ENCODE results near the gene HLA-DQA1. TPM values are rescaled to one million over a fixed set of nuclear protein-coding genes. Genes with fewer than 3 reads are reported as not detected.
"Not testable (repeated sequence)": the region's sequence is repeated elsewhere in the genome, so short reads cannot be mapped to it uniquely, and the experiment has no call there.

Gene HLA-DQA1
- total RNA-seq, 1 donor from 2014 or later: 111 TPM

DNA sequence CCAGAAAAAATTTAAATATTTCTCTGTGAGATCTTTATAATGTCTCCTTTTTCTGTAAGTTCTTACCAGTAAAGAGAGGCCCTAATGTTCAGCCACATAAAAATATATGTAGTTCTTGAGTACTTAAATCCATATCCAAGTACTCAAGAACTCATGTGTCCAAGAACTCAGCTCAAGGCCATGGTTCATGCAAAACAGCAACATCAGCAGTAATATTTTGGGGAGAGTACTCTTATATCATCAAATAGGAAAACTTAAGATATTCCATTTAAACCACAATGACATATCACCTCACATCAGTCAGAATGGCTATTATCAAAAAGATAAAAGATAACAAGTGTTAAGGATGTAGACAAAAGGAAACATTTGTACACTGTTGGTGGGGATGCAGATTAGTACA lies 32.7 kb downstream of the HLA-DQA1 start:
- intact Hi-C loops (cut with DNase I): loop anchor here (10.0 kb wide), 1 partner anchor 95 kb away; the partner anchor contains the start of gene HLA-DQB2
- Histone ChIP-seq H3K9me3 (no peaks in the 10 kb centered on the region), H3K4me1 (no peaks in the 10 kb centered on the region), H3K27me3 (no peaks in the 10 kb centered on the region), H3K4me3 (no peak overlapping the region), H3K27ac (no peak overlapping the region), H3K36me3 (no peaks in the 10 kb centered on the region)
- no peak for DNase-seq
- TF ChIP-seq, protein P1, sequence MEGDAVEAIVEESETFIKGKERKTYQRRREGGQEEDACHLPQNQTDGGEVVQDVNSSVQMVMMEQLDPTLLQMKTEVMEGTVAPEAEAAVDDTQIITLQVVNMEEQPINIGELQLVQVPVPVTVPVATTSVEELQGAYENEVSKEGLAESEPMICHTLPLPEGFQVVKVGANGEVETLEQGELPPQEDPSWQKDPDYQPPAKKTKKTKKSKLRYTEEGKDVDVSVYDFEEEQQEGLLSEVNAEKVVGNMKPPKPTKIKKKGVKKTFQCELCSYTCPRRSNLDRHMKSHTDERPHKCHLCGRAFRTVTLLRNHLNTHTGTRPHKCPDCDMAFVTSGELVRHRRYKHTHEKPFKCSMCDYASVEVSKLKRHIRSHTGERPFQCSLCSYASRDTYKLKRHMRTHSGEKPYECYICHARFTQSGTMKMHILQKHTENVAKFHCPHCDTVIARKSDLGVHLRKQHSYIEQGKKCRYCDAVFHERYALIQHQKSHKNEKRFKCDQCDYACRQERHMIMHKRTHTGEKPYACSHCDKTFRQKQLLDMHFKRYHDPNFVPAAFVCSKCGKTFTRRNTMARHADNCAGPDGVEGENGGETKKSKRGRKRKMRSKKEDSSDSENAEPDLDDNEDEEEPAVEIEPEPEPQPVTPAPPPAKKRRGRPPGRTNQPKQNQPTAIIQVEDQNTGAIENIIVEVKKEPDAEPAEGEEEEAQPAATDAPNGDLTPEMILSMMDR (IDR thresholded peaks at IDR 0.05): no peak
- no peak for ATAC-seq

DNA sequence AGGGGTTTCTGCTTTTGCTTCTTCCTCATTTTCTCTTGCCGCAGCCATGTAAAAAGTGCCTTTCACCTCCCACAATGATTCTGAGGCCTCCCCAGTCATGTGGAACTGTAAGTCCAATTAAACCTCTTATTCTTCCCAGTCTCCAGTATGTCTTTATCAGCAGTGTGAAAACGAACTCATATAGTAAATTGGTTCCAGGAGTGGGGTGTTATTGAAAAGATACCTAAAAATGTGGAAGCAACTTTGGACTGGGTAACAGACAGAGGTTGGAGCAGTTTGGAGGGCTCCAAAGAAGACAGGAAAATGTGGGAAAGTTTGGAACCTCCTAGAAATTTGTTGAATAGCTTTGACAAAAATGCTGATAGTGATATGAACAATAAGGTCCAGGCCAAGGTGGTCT lies 34.7 kb downstream of the HLA-DQA1 start:
- H3K4me1 ChIP-seq; intact Hi-C loops (cut with DNase I); DNase-seq; ATAC-seq; H3K36me3 ChIP-seq; H3K27ac ChIP-seq; H3K9me3 ChIP-seq; H3K27me3 ChIP-seq; H3K4me3 ChIP-seq: not testable (repeated sequence)

DNA sequence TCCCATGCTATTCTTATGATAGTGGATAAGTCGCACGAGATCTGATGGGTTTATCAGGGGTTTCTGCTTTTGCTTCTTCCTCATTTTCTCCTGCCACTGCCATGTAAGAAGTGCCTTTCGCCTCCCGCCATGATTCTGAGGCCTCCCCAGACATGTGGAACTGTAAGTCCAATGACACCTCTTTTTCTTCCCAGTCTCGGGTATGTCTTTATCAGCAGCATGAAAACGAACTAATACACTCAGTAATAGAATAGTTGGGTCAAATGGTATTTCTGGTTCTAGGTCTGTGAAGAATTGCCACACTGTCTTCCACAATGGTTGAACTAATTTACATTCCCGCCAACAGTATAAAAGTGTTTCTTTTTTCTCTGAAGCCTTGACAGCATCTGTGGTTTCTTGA lies 36.9 kb downstream of the HLA-DQA1 start:
- ATAC-seq; H3K9me3 ChIP-seq; H3K27me3 ChIP-seq; H3K27ac ChIP-seq; intact Hi-C loops (cut with DNase I); H3K36me3 ChIP-seq; H3K4me1 ChIP-seq; H3K4me3 ChIP-seq; DNase-seq: not testable (repeated sequence)

DNA sequence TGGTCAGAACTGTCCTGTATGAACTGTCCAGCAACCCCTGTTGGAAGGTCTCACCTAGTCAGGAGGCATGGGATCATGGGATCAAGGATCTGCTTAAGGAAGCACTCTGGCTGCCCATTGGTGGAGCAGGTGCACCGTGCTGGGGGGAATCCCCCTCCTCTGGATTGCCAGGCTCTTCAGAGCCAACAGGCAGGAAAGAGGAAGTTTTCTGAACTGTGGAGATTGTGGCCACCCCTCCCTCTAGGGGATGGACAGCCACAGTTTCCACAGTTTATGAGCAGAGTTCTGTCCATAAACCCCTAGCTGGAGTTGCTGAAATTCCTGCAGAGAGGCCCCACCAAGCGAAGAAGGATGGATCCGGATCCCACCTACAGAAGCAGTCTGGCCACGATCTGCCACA lies 42.3 kb downstream of the HLA-DQA1 start:
- no peaks in the 10 kb centered on the region for H3K4me1 ChIP-seq
- no peak overlapping the region for H3K27ac ChIP-seq
- H3K4me3 ChIP-seq: no peak overlapping the region
- intact Hi-C loops (cut with DNase I): no loop called here
- no peaks in the 10 kb centered on the region for H3K27me3 ChIP-seq
- no peaks in the 10 kb centered on the region for H3K36me3 ChIP-seq
- H3K9me3 ChIP-seq: no peaks in the 10 kb centered on the region
- ATAC-seq: no peak
- TF ChIP-seq, protein P1 (IDR thresholded peaks at IDR 0.05): no peak
- no peak for DNase-seq

DNA sequence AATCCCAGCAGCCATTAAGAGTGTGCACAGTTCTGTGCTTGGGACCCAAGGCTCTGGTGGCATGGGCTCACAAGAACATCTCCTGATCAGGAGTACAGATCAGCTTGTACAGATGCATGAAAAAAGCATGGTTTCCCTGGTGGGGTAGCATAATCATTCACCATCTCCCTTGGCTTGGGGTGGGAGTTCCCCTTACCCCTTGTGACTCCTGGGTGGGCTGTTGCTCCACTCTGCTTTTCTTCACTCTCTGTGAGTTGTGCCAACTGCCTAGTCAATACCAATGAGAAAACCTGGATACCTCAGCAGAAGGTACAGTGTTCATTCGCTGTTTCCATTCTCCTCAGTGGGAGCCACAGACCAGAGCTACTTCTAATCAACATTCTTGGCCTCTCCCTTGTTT lies 42.8 kb downstream of the HLA-DQA1 start:
- intact Hi-C loops (cut with DNase I): no loop called here
- Histone ChIP-seq H3K27me3 (no peaks in the 10 kb centered on the region), H3K27ac (no peak overlapping the region), H3K36me3 (no peaks in the 10 kb centered on the region), H3K4me3 (no peak overlapping the region), H3K4me1 (no peaks in the 10 kb centered on the region), H3K9me3 (no peaks in the 10 kb centered on the region)
- no peak for DNase-seq
- ATAC-seq: no peak
- TF ChIP-seq, protein P1 (IDR thresholded peaks at IDR 0.05): no peak

DNA sequence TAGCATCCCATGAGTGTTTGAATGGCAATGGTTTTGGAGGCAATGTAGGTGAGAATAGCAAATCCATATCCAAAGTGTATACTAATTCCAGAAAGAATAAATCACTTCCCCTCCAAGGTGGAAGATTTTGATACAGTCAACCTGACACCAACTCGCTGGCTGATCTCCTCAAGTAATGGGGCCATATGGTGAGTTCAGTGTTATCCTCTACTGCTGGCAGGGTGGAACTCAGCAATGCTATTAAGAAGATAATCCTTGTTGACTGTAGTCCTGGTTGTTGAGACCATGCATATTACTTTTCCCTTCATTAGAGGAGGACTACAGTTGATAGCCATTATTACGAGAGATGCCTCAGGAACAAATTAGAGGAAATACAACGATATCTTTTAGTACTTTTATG lies 47.0 kb downstream of the HLA-DQA1 start:
- no peak overlapping the region for H3K27ac ChIP-seq
- H3K4me1 ChIP-seq: no peaks in the 10 kb centered on the region
- ATAC-seq: no peak

DNA sequence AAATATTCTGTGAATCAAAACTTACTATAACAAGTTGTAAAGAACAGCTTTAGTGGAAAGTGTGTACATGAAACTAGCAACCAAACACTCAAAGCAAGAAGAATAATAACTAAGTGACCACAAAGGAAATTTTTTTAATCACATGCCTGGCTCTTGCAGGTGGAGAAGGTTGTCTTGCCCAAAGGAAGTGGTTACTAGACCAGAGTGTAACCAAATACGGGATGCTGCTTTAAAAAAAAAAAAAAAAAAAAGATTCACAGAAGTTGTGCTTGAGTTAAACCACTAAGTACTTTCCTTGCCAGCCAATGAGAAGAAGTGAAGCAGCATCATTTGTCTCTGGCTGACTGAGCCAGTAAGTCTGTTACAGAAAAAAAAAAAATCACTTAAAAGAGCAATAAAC lies 48.4 kb downstream of the HLA-DQA1 start:
- H3K4me1 ChIP-seq: no peaks in the 10 kb centered on the region
- H3K27me3 ChIP-seq: no peaks in the 10 kb centered on the region
- no peak overlapping the region for H3K27ac ChIP-seq
- intact Hi-C loops (cut with DNase I): no loop called here
- H3K9me3 ChIP-seq: no peaks in the 10 kb centered on the region
- no peak for DNase-seq
- peak; percentile 90 for ATAC-seq
- no peak overlapping the region for H3K4me3 ChIP-seq
- H3K36me3 ChIP-seq: no peaks in the 10 kb centered on the region
- TF ChIP-seq, protein P1 (IDR thresholded peaks at IDR 0.05): no peak

More for the DNA sequence above, 47.0 kb downstream of the HLA-DQA1 start:
- no peaks in the 10 kb centered on the region for H3K36me3 ChIP-seq
- no peaks in the 10 kb centered on the region for H3K9me3 ChIP-seq
- no peaks in the 10 kb centered on the region for H3K27me3 ChIP-seq
- intact Hi-C loops (cut with DNase I): no loop called here
- no peak overlapping the region for H3K4me3 ChIP-seq
- TF ChIP-seq, protein P1 (IDR thresholded peaks at IDR 0.05): no peak
- no peak for DNase-seq

All from upper lobe of right lung (tissue), 1 donor.